SK-N-SH (cell line): Measurements from ENCODE around the gene FAM171A2.

ENCODE experiments used
- EP300 ChIP-seq, 2 experiments: IDR thresholded peaks; 2 replicates each; pipeline versions ENCODE4 v1.4.0 to v1.6.1; 2012; ENCODE audit warnings: borderline replicate concordance in 1 of 2, low read depth in 1 of 2, low read length in 1 of 2
- POLR2AphosphoS5 ChIP-seq: IDR thresholded peaks from 2 replicates; pipeline ENCODE4 v1.6.1; 2012; ENCODE audit warnings: low read depth, low read length
- TEAD4 ChIP-seq: IDR thresholded peaks from 2 replicates; pipeline ENCODE4 v1.4.0; 2012; ENCODE audit warnings: mild to moderate bottlenecking, borderline replicate concordance; ENCODE audit not compliant: insufficient read depth
- TF ChIP-seq, protein P1 (sequence below): IDR thresholded peaks from 2 replicates; pipeline ENCODE4 v1.4.0; 2012; ENCODE audit warnings: low read depth, borderline replicate concordance
- TF ChIP-seq, protein P2 (sequence below): fragments of 200-600 bp; sonication (generic); IDR thresholded peaks from 2 replicates; pipeline ENCODE4 v1.6.1; 2017; ENCODE audit warnings: antibody characterized with exemption, mild to moderate bottlenecking, moderate library complexity
- TF ChIP-seq, protein P3 (sequence below): fragments of 150-350 bp; IDR thresholded peaks from 2 replicates; pipeline ENCODE4 v1.6.1; 2017; ENCODE audit warnings: antibody characterized with exemption, low read length, low read depth, borderline replicate concordance

DNA sequence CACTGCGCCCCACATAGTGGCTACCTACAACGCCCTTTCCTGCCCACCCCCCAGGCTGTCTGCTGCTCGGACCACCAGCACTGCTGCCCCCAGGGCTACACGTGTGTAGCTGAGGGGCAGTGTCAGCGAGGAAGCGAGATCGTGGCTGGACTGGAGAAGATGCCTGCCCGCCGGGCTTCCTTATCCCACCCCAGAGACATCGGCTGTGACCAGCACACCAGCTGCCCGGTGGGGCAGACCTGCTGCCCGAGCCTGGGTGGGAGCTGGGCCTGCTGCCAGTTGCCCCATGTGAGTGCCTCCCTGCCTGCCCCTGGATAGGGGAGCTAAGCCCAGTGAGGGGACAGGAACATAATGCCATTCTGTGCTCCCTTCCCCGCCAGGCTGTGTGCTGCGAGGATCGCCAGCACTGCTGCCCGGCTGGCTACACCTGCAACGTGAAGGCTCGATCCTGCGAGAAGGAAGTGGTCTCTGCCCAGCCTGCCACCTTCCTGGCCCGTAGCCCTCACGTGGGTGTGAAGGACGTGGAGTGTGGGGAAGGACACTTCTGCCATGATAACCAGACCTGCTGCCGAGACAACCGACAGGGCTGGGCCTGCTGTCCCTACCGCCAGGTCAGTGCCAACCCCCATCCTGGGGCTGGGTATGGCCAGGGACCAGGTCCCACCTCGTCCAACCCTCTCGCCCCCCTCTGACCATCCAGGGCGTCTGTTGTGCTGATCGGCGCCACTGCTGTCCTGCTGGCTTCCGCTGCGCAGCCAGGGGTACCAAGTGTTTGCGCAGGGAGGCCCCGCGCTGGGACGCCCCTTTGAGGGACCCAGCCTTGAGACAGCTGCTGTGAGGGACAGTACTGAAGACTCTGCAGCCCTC lies 11.5 kb downstream of the FAM171A2 start:
- TF ChIP-seq, protein P1, sequence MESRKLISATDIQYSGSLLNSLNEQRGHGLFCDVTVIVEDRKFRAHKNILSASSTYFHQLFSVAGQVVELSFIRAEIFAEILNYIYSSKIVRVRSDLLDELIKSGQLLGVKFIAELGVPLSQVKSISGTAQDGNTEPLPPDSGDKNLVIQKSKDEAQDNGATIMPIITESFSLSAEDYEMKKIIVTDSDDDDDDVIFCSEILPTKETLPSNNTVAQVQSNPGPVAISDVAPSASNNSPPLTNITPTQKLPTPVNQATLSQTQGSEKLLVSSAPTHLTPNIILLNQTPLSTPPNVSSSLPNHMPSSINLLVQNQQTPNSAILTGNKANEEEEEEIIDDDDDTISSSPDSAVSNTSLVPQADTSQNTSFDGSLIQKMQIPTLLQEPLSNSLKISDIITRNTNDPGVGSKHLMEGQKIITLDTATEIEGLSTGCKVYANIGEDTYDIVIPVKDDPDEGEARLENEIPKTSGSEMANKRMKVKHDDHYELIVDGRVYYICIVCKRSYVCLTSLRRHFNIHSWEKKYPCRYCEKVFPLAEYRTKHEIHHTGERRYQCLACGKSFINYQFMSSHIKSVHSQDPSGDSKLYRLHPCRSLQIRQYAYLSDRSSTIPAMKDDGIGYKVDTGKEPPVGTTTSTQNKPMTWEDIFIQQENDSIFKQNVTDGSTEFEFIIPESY = no peak
- TF ChIP-seq, protein P2, sequence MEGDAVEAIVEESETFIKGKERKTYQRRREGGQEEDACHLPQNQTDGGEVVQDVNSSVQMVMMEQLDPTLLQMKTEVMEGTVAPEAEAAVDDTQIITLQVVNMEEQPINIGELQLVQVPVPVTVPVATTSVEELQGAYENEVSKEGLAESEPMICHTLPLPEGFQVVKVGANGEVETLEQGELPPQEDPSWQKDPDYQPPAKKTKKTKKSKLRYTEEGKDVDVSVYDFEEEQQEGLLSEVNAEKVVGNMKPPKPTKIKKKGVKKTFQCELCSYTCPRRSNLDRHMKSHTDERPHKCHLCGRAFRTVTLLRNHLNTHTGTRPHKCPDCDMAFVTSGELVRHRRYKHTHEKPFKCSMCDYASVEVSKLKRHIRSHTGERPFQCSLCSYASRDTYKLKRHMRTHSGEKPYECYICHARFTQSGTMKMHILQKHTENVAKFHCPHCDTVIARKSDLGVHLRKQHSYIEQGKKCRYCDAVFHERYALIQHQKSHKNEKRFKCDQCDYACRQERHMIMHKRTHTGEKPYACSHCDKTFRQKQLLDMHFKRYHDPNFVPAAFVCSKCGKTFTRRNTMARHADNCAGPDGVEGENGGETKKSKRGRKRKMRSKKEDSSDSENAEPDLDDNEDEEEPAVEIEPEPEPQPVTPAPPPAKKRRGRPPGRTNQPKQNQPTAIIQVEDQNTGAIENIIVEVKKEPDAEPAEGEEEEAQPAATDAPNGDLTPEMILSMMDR = no peak
- TF ChIP-seq EP300 (IDR thresholded peaks at IDR 0.05; ENCODE audit: borderline replicate concordance in 1 of 2, low read depth in 1 of 2, low read length in 1 of 2) (no peak), TEAD4 (no peak), POLR2AphosphoS5 (no peak)
- TF ChIP-seq, protein P3, sequence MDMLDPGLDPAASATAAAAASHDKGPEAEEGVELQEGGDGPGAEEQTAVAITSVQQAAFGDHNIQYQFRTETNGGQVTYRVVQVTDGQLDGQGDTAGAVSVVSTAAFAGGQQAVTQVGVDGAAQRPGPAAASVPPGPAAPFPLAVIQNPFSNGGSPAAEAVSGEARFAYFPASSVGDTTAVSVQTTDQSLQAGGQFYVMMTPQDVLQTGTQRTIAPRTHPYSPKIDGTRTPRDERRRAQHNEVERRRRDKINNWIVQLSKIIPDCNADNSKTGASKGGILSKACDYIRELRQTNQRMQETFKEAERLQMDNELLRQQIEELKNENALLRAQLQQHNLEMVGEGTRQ = no peak
